ENCODE data around the gene KIF4B.
"Not testable (repeated sequence)": the region's sequence is repeated elsewhere in the genome, so short reads cannot be mapped to it uniquely, and the experiment has no call there.

Gene KIF4B, protein sequence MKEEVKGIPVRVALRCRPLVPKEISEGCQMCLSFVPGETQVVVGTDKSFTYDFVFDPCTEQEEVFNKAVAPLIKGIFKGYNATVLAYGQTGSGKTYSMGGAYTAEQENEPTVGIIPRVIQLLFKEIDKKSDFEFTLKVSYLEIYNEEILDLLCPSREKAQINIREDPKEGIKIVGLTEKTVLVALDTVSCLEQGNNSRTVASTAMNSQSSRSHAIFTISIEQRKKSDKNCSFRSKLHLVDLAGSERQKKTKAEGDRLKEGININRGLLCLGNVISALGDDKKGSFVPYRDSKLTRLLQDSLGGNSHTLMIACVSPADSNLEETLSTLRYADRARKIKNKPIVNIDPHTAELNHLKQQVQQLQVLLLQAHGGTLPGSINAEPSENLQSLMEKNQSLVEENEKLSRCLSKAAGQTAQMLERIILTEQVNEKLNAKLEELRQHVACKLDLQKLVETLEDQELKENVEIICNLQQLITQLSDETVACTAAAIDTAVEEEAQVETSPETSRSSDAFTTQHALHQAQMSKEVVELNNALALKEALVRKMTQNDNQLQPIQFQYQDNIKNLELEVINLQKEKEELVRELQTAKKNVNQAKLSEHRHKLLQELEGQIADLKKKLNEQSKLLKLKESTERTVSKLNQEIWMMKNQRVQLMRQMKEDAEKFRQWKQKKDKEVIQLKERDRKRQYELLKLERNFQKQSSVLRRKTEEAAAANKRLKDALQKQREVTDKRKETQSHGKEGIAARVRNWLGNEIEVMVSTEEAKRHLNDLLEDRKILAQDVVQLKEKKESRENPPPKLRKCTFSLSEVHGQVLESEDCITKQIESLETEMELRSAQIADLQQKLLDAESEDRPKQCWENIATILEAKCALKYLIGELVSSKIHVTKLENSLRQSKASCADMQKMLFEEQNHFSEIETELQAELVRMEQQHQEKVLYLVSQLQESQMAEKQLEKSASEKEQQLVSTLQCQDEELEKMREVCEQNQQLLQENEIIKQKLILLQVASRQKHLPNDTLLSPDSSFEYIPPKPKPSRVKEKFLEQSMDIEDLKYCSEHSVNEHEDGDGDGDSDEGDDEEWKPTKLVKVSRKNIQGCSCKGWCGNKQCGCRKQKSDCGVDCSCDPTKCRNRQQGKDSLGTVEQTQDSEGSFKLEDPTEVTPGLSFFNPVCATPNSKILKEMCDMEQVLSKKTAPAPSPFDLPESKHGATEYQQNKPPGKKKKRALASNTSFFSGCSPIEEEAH

GRCh38 chr5:155013526-155013925 is at the start of gene KIF4B:
KIF4B (plus strand) TSS chr5:155013755; CDS start chr5:155013860, 105 bp downstream.
- no peak for DNase-seq (ENCODE audit: low read depth in 2 of 2)

- no peak for DNase-seq (ENCODE audit: low read depth in 2 of 2)
Measured at GRCh38 chr5:154966081-154966841, 47.3 kb upstream of the KIF4B start.

DNA sequence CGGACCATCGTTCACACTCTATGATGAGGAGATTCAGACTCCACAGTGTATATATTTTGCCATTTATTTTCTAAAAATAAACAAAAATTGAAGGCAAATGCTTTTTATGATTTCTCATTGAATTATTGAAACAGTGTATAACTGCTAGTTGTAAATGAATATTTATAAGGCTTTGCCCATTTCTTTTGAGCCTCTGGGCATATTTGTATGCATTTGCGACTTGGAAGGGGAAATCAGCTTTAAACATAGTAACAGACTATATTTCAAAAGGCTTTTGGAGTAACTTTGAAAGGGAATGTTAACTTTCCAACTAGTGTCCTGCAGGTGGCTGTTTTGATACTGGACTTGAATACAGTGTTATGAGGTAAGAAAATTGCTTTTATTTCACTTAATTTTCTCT is 46.7 kb upstream of the KIF4B start:
- no peak for DNase-seq (ENCODE audit: low read depth in 2 of 2)

- no peak for DNase-seq (ENCODE audit: low read depth in 2 of 2)
Measured at GRCh38 chr5:154967421-154968024, 46.0 kb upstream of the KIF4B start.

DNA sequence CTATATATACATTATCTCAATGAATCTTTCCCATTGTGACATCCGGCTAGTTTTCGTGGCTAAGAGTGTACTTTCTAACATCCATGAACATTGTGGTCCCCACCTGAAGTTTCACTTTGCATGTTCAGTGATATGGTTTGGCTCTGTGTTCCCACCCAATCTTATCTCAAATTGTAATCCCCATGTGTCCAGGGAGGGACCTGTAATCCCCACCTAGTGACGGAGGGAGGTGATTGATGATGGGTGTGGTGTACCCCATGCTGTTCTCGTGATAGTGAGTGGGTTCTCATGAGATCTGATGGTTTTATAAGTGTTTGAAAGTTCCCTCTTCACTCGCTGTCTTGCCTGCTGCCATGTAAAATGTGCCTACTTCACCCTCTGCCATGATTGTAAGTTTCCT is 44.6 kb upstream of the KIF4B start:
- DNase-seq (ENCODE audit: low read depth in 2 of 2), result no peak

GRCh38 chr5:154970759-154971158 is 42.8 kb upstream of the KIF4B start:
- no peak for DNase-seq (ENCODE audit: low read depth in 2 of 2)

DNA sequence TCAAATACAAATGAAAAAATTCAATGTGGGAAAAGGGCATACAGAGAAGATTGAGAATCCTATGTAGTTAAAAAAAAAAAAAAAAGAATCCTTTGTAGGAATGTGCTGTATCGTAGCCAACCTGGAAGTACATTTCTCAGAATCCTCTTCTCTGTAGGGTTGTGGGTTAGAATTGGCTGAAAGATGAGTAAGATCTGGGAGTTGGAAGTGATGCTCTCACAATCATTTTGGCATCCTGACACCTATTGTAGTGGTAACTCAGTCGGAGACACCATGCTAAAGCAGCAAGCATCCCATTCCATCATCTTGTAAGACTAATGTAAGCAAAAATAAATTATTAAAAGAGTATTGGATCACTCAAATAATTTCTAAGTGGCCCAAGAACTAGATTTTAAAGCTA is 42.1 kb upstream of the KIF4B start:
- DNase-seq (ENCODE audit: low read depth in 2 of 2), result no peak

- no peak for DNase-seq (ENCODE audit: low read depth in 2 of 2)
Measured at GRCh38 chr5:154972476-154973080, 41.0 kb upstream of the KIF4B start.

- not testable (repeated sequence) for DNase-seq (ENCODE audit: low read depth in 2 of 2)
Measured at GRCh38 chr5:154976082-154976481, 37.5 kb upstream of the KIF4B start.

- DNase-seq (ENCODE audit: low read depth in 2 of 2), result no peak
Measured at GRCh38 chr5:154977409-154977808, 36.1 kb upstream of the KIF4B start.

DNA sequence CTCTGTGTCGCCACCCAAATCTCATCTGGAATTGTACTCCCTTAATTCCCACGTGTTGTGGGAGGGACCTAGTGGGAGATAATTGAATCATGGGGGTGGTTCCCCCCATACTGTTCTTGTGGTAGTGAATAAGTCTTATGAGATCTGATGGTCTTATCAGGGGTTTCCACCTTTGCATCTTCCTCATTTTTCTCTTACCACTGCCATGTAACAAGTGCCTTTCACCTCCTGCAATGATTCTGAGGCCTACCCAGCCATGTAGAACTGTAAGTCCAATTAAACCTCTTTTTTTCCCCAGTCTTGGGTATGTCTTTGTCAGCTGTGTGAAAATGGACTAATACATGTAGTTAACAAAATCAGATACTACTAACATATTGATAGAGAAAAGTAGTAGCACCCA is 35.3 kb upstream of the KIF4B start:
- not testable (repeated sequence) for DNase-seq (ENCODE audit: low read depth in 2 of 2)

DNA sequence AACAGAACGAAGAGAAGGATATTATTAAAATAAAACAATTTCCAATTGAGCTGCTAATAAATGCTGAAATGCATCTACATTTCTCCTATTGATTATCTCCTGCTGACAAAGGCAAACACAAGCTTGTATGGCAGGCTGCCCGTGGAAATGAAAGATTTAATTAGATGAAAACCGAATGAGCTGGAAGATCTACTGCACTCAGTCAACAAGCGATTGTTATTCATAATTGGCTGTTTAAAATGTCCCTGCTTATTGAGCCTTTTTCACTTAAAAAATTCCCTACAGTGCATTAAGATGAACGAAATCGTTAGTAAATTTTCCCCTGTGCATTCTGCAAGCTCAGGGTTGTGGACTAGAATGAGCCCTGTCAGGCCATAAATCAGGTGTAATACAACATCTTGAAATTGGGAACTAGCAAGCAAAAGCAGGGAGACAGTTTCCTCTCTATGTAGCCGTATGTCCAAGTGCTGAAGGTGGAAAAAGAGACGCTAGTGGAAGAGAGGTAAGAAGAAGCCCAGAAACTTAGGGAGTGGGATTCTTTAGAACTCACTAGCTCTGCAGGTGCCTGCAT is 28.5 kb upstream of the KIF4B start:
- no peak for DNase-seq (ENCODE audit: low read depth in 2 of 2)

- no peak for DNase-seq (ENCODE audit: low read depth in 2 of 2)
Measured at GRCh38 chr5:154986151-154986550, 27.4 kb upstream of the KIF4B start.

DNA sequence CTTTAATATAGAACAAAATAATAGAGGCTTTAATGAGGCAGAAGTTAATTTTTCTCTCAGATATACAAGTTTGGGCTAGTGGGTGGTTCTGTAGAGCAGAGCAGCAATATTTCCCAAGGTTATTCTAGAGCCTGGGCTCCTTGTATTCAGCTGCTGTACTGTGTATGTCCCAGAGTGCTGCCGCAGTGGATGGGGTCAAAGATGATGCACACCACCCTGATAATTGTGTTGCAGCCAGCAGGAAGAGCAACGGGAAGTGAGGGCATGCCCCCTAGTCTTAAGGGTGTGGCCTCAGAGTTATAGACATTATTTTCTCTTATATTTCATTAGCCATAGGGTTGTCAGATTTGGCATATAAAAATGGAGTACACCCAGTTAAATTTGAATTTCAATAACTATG is 23.9 kb upstream of the KIF4B start:
- DNase-seq (ENCODE audit: low read depth in 2 of 2), result no peak

DNA sequence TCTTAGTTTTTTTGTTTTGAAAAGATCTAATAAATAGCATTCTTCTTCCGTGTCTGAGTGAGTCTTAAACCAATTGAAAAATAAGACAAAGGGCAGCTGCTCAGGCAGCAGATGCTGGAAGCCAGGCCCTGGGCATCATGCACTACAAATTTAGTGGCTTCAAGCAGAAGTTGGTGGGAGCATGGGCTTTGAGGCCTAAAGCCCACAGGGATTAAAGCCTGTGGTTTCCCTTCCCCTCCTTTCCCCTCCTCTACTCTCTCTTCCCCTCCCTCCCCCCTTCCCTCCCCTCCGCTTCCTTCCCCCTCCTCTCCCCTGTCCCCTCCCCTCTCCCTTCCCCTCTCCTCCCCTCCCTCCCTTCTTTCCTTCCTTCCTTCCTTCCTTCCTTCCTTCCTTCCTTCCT is 20.1 kb upstream of the KIF4B start:
- DNase-seq (ENCODE audit: low read depth in 2 of 2), result no peak

DNA sequence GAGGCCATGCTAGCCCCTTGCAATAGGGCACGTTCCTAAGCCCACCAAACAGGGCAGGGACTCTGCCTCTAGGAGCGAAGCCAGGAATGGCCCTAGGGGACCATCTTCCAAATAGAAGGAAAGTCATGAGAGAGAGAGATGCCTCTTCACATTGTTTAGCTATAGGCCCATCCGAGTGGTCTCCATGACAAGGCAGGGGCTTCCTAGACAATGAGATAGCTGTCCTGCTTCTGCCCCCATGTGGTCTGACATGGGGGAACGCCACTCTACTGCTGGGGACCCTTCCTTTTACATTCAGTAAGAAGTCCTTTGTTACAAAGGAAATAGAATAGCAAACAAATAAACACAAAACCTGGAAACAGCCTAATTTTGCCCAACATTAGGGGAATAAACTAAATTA is 17.9 kb upstream of the KIF4B start:
- DNase-seq (ENCODE audit: low read depth in 2 of 2), result no peak

- no peak for DNase-seq (ENCODE audit: low read depth in 2 of 2)
Measured at GRCh38 chr5:154997746-154998145, 15.8 kb upstream of the KIF4B start.

DNA sequence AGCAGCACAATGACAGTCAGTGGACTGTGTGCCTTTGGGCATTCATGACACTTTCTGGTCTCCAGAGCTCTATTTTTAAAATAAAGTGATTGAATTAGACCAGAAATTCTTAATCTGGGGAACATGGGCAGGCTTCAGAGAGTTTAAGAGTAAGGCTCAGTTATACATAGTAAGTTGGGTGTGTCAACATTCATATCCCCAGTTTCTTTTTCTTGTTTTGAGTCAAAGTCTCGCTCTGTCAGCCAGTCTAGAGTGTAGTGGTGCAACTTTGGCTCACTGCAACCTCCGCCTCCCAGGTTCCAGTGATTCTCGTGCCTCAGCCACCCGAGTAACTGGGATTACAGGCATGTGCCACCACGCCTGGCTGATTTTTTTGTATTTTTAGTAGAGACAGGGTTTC is 13.7 kb upstream of the KIF4B start:
- DNase-seq (ENCODE audit: low read depth in 2 of 2), result no peak

DNA sequence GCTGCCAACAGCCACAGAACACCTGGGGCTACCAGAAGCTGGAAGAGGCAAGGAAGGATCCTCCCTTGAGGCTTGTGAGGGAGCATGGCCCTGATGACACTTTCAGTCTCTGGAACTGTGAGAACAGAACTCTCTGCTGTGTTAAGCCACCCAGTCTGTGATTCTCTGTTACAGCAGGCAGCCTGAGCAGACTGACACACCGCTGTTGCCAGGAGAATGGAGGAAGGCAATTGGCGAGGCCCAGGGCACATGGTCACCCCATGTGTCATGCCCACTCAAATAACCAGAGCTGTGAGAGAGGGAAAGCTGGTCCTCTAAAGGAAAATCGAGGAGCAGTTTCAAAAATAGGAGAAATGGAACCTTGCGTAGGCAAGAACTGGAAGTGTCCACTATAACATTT is 12.0 kb upstream of the KIF4B start:
- no peak for DNase-seq (ENCODE audit: low read depth in 2 of 2)

GRCh38 chr5:155002722-155003121 is 10.8 kb upstream of the KIF4B start:
- DNase-seq (ENCODE audit: low read depth in 2 of 2), result not testable (repeated sequence)
